Measurements from ENCODE around the gene SERPINA6. TPM values are rescaled to one million over a fixed set of nuclear protein-coding genes. Genes with fewer than 3 reads are reported as not detected.

SERPINA6 gene
- total RNA-seq, 4 donors from 2014 or later, result not detected

- no peaks in the 10 kb centered on the region for H3K36me3 ChIP-seq
- no peak for ATAC-seq
Observed at GRCh38 chr14:94334872-94335271, 11.7 kb upstream of the SERPINA6 start.

DNA sequence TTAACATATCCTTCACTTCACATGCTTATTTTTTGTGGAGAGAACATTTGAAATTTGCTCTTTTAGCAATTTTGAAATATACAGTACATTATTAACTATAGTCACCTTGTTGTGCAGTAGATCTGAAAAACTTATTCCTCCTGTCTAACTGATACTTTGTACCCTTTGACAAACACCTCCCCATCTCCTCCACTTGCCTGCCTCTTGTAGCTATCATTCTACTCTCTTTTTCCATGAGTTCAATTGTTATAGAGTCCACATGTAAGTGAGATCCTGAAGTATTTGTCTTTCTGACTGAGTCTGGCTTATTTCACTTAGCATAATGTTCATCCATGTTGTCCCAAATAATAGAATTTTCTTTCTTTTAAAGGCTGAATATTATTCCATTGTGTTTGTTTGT, 9.5 kb upstream of the SERPINA6 start:
- no peaks in the 10 kb centered on the region for H3K4me1 ChIP-seq
- H3K9me3 ChIP-seq, result no peaks in the 10 kb centered on the region
- no peak overlapping the region for H3K27ac ChIP-seq
- ATAC-seq, result no peak
- no peak overlapping the region for H3K4me3 ChIP-seq
- H3K36me3 ChIP-seq, result no peaks in the 10 kb centered on the region
- TF ChIP-seq EP300 (IDR thresholded peaks at IDR 0.05), result no peak
- TF ChIP-seq, protein P1, sequence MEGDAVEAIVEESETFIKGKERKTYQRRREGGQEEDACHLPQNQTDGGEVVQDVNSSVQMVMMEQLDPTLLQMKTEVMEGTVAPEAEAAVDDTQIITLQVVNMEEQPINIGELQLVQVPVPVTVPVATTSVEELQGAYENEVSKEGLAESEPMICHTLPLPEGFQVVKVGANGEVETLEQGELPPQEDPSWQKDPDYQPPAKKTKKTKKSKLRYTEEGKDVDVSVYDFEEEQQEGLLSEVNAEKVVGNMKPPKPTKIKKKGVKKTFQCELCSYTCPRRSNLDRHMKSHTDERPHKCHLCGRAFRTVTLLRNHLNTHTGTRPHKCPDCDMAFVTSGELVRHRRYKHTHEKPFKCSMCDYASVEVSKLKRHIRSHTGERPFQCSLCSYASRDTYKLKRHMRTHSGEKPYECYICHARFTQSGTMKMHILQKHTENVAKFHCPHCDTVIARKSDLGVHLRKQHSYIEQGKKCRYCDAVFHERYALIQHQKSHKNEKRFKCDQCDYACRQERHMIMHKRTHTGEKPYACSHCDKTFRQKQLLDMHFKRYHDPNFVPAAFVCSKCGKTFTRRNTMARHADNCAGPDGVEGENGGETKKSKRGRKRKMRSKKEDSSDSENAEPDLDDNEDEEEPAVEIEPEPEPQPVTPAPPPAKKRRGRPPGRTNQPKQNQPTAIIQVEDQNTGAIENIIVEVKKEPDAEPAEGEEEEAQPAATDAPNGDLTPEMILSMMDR (IDR thresholded peaks at IDR 0.05), result no peak
- no peak for TF ChIP-seq POLR2AphosphoS5 (IDR thresholded peaks at IDR 0.05)
- TF ChIP-seq POLR2A (IDR thresholded peaks at IDR 0.05), result no peak
- peaks cover 11% of the 10 kb centered on the region for H3K27me3 ChIP-seq

More at GRCh38 chr14:94334872-94335271, 11.7 kb upstream of the SERPINA6 start:
- Histone ChIP-seq H3K4me3 (no peak overlapping the region), H3K4me1 (no peaks in the 10 kb centered on the region), H3K9me3 (no peaks in the 10 kb centered on the region), H3K27ac (no peak overlapping the region), H3K27me3 (peaks cover 11% of the 10 kb centered on the region)
- WGBS, 2 donors (ENCODE audit: low coverage in 1 of 2), result 28 to 35% methylated on average over 4 of the region's 4 CpGs
- TF ChIP-seq POLR2A (IDR thresholded peaks at IDR 0.05) (no peak), POLR2AphosphoS5 (IDR thresholded peaks at IDR 0.05) (no peak), EP300 (IDR thresholded peaks at IDR 0.05) (no peak)
- TF ChIP-seq, protein P1 (IDR thresholded peaks at IDR 0.05), result no peak

- Histone ChIP-seq H3K27ac (no peak overlapping the region), H3K4me1 (no peaks in the 10 kb centered on the region), H3K27me3 (peaks cover 11% of the 10 kb centered on the region), H3K9me3 (no peaks in the 10 kb centered on the region), H3K36me3 (no peaks in the 10 kb centered on the region), H3K4me3 (no peak overlapping the region)
- WGBS, 2 donors (ENCODE audit: low coverage in 1 of 2), result 64 to 73% methylated on average over 4 of the region's 7 CpGs
- no peak for ATAC-seq
- TF ChIP-seq POLR2A (IDR thresholded peaks at IDR 0.05), result no peak
Observed at GRCh38 chr14:94332063-94332583, 9.0 kb upstream of the SERPINA6 start.

DNA sequence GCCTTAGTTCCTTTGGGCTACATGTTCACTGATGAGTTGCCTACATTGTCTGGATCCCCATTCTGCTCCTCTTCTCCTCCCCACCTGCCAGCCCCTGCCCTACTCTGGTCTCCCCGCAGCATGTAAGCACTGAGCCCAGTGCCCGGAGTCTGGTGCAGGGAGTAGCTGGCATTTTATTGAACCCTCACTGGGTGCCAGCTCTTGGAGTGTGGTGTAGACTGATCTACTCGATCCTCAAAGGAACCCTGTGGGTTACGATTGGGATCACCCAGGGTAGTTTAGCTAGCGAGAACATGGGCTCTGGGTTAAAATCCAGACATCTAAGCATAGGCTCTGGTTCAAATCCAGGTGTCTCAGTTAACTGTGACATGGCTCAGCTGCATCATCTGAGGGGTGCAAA, 8.3 kb upstream of the SERPINA6 start:
- no peak for TF ChIP-seq EP300 (IDR thresholded peaks at IDR 0.05)
- TF ChIP-seq POLR2AphosphoS5 (IDR thresholded peaks at IDR 0.05), result no peak
- TF ChIP-seq POLR2A (IDR thresholded peaks at IDR 0.05), result no peak
- Histone ChIP-seq H3K36me3 (no peaks in the 10 kb centered on the region), H3K27ac (no peak overlapping the region), H3K4me3 (no peak overlapping the region), H3K9me3 (no peaks in the 10 kb centered on the region), H3K4me1 (no peaks in the 10 kb centered on the region), H3K27me3 (peaks cover 11% of the 10 kb centered on the region)
- no peak for ATAC-seq
- no CpG with 5 or more reads among the region's 5 CpGs for WGBS, 2 donors (ENCODE audit: low coverage in 1 of 2)

DNA sequence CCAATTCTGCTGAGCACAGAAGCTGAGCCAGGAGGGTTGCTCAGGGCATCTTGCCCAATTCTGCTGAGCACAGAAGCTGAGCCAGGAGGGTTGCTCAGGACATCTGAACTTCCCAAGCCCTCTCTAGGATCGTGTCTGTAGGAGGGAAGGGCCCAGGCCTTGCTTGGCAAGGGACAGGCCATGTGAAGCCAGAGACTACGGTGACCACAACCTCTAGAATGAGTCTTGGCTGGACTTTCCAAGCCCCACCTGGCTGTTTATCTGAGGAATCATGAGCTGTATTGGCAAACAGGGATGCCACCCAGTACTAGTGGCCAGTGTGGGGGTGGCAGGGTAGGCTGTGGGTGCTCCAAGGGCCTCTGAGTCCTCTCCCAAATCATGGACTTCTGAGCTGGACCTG, 7.7 kb upstream of the SERPINA6 start:
- no peaks in the 10 kb centered on the region for H3K9me3 ChIP-seq
- no peak for ATAC-seq
- no peak for TF ChIP-seq EP300 (IDR thresholded peaks at IDR 0.05)
- TF ChIP-seq, protein P1 (IDR thresholded peaks at IDR 0.05), result no peak
- no peak for TF ChIP-seq POLR2AphosphoS5 (IDR thresholded peaks at IDR 0.05)
- no peak for TF ChIP-seq POLR2A (IDR thresholded peaks at IDR 0.05)
- H3K36me3 ChIP-seq, result no peaks in the 10 kb centered on the region
- H3K4me1 ChIP-seq, result no peaks in the 10 kb centered on the region
- H3K4me3 ChIP-seq, result no peak overlapping the region
- H3K27ac ChIP-seq, result no peak overlapping the region
- H3K27me3 ChIP-seq, result peaks cover 11% of the 10 kb centered on the region
- no CpG with 5 or more reads among the region's 2 CpGs for WGBS, 2 donors (ENCODE audit: low coverage in 1 of 2)

DNA sequence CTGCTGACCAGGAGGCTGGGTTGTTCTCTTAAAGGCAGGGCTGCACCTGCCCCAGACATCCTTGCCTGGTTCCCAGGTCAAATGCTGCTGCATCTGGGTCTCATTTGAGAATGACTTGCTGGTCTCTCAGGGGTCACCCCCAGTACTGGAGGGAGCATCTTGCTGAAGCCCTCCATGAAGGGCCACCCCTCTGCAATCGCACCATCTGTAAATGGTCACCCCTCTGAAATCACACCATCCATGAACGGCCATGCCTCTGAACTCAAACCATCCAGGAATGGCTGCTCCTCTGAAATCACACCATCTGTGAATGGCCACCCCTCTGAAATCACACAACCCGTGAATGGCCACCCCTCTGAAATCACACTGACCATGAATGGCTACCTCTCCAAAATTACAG, 7.3 kb upstream of the SERPINA6 start:
- Histone ChIP-seq H3K27ac (no peak overlapping the region), H3K36me3 (no peaks in the 10 kb centered on the region), H3K9me3 (no peaks in the 10 kb centered on the region), H3K4me3 (no peak overlapping the region), H3K4me1 (no peaks in the 10 kb centered on the region), H3K27me3 (peaks cover 11% of the 10 kb centered on the region)
- TF ChIP-seq POLR2A (IDR thresholded peaks at IDR 0.05), result no peak
- TF ChIP-seq, protein P1 (IDR thresholded peaks at IDR 0.05), result no peak
- TF ChIP-seq EP300 (IDR thresholded peaks at IDR 0.05), result no peak
- TF ChIP-seq POLR2AphosphoS5 (IDR thresholded peaks at IDR 0.05), result no peak
- ATAC-seq, result no peak
- WGBS, 2 donors (ENCODE audit: low coverage in 1 of 2), result no CpG with 5 or more reads among the region's 3 CpGs
